Bronchus fibroblast of lung (primary cell): ENCODE results near the gene SYS1. TPM values are rescaled to one million over a fixed set of nuclear protein-coding genes. Genes with fewer than 3 reads are reported as not detected.

Experiments used
- total RNA-seq: library from RNA; depleted of rRNA; stranded (reverse); fragments of >200 nt; gene quantifications from 2 replicates; pipeline ENCODE4 v1.2.3, GENCODE V29; 2015

The SYS1 gene
- total RNA-seq: 29.1 and 38.7 TPM in 2 replicates

DNA sequence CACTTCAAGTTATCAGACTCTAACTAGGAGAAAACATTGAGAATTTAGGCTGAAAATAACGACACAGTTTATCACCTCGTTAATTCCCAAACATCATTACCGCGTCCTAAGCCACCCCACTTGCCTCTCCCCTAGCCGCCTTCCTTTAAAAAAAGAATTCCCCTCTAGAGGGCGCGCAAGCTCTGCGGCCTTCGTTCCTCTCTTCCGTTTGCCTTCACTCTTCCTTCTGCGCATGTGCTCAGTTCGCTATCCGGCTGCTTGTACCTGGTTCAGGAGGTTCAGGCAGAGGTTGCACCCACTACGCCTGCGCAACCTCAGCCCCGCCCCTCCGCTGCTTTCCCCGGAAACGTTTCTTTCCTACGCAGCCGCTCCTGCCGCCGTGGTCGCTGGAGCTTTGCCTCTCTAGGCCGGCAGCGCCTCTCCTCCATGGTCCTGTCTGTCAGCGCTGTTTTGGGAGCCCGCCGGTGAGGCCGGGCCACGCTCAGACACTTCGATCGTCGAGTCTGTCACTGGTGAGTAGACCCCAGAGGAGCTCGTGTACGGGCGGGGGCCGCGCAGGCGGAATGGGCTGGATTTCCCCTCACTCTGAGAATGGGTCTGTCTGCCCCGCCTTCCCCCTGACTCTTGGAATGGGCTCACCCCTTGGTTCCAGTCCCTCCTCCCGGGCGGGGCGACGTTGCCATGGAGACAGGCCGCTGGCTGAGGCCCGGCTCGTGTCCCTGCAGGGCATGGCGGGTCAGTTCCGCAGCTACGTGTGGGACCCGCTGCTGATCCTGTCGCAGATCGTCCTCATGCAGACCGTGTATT lies at the start of gene SYS1:
Gene SYS1 (plus strand): TSS at position 353 of the 807 bp plus-strand sequence. CDS start 376 bp downstream, at position 729.

GRCh38 chr20:45347936-45348778 lies 14.8 kb upstream of the SYS1 start, which contains the start of gene SDC4:
Gene SDC4, minus strand, starts transcription at chr20:45348424. Its CDS starts 40 bp downstream, at chr20:45348384.

DNA sequence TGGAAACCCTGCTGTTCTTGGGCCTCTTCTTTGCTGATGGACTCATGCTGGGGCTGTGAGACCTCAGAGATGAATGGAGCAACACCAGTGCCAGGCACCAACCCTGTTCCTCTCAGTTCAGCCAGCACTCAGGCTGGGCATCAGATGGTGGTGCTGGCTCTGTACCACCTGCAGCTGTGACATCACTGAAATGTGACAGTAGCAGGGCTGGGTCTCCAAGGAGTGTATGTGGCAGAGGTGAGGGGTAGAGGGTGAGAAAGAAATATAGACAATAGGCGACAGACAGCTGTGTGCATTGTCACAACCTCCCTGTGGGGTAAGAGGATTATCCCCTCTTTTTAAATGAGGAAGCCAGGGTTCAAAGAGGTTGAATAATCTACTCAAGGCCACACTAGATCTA lies 15.2 kb downstream of the SYS1 start, which contains the start of gene TP53TG5:
Gene TP53TG5 (minus strand): TSS at position 135 of the 400 bp plus-strand sequence. CDS start 89 bp downstream, at position 46.

DNA sequence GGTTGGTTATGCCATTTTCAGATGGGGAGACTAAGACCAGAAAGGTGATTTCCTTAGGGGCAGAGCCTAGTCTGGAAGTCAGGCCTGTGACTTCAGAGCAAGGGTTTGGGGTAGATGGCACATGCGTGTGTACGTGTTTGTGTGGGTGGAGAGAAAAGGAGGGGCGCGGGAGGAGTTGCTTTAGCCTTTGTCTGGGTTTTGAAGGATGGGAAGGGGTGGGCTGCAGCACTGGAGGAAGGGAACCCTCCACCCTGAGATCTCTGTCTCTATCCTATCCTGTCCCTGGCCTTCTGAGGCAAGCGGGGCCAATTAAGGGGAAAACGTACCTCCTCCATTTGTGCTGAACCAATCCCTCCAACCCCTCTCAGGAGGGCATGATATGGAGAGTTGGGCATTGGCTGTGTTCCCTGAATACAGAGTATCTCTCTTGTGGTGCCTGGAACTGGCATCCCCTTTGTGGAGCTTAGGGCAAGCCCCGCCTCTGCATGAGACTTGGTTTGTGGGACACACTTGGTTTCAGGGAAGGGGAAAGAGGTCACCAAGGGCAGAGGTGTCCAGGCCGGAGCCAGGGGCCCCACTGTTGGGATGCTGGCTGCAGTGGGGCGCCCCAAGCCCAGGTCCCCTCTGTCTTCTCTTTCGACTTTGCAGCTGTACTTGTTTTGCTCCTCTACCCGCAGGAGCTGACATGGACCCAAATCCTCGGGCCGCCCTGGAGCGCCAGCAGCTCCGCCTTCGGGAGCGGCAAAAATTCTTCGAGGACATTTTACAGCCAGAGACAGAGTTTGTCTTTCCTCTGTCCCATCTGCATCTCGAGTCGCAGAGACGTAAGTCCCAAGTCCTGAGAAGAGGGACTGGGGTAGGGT lies 45.1 kb downstream of the SYS1 start, which contains the start of gene DBNDD2:
Gene DBNDD2 (plus strand): TSS at position 507 of the 863 bp plus-strand sequence. CDS start 179 bp downstream, at position 686.

DNA sequence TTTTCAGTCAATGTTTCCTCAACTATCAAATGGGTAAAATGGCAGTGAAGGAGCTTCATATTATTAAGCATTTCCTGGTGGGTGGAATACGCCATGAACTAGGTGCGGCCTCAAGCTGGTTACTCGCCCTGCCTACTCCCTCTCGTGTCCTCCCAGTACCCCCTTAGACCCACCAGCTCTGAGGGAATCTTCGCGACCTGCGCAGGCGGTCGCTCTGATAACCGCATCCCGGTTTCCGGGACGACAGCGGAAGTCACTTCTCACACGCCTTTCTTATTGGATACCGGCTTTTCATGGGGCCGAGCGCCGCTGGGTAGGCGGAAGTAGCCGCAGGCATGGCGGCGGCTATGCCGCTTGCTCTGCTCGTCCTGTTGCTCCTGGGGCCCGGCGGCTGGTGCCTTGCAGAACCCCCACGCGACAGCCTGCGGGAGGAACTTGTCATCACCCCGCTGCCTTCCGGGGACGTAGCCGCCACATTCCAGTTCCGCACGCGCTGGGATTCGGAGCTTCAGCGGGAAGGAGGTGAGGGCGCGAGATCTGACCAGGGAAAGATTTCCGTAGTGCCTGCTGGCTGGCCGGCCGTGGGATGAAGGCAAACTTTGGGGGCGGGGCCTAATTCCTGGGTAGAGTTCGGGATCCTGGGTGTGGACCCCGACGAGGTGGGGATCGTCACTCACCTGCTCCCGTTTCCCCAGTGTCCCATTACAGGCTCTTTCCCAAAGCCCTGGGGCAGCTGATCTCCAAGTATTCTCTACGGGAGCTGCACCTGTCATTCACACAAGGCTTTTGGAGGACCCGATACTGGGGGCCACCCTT lies 53.1 kb downstream of the SYS1 start, which contains the start of gene PIGT:
Gene PIGT (plus strand): TSS at position 320 of the 816 bp plus-strand sequence. CDS start 16 bp downstream, at position 336.

Other genes starting within 250 kb of the SYS1 start
- gene WFDC5, start 248.0 kb upstream of the SYS1 start, total RNA-seq: not detected in 2 replicates
- gene WFDC12, start 238.7 kb upstream of the SYS1 start, total RNA-seq: not detected in 2 replicates
- not detected in 2 replicates for gene PI3, start 188.3 kb upstream of the SYS1 start, total RNA-seq
- not detected in 2 replicates for gene SEMG1, start 156.1 kb upstream of the SYS1 start, total RNA-seq
- gene SEMG2, start 141.8 kb upstream of the SYS1 start, total RNA-seq: not detected in 2 replicates
- gene SLPI, start 108.6 kb upstream of the SYS1 start, total RNA-seq: not detected in 2 replicates
- gene RBPJL, start 56.3 kb upstream of the SYS1 start, total RNA-seq: not detected in 2 replicates
- gene MATN4, start 54.9 kb upstream of the SYS1 start, total RNA-seq: not detected in 2 replicates
- gene SDC4, start 14.7 kb upstream of the SYS1 start, total RNA-seq: 117 and 122 TPM in 2 replicates
- not detected in 2 replicates for gene TP53TG5, start 15.2 kb downstream of the SYS1 start, total RNA-seq
- gene DBNDD2, start 45.1 kb downstream of the SYS1 start, total RNA-seq: 9.6 and 12.8 TPM in 2 replicates
- gene PIGT, start 53.0 kb downstream of the SYS1 start, total RNA-seq: 91.5 and 94.7 TPM in 2 replicates
- gene WFDC2, start 106.6 kb downstream of the SYS1 start, total RNA-seq: not detected in 2 replicates
- gene SPINT3, start 152.5 kb downstream of the SYS1 start, total RNA-seq: not detected in 2 replicates
- gene WFDC6, start 176.3 kb downstream of the SYS1 start, total RNA-seq: not detected in 2 replicates
- gene EPPIN, start 184.2 kb downstream of the SYS1 start, total RNA-seq: not detected in 2 replicates
- not detected in 2 replicates for gene WFDC8, start 216.1 kb downstream of the SYS1 start, total RNA-seq